MG63 (cell line): ENCODE data around the gene AMELX. TPM values are rescaled to one million over a fixed set of nuclear protein-coding genes. Genes with fewer than 3 reads are reported as not detected.

ENCODE experiments used
- DNase-seq: peaks from one replicate; pipeline ENCODE4 v3.0.0-alpha.2; 2020
- H3K27me3 ChIP-seq: fragments of 250-450 bp; sonication (Bioruptor Pico); 2 replicates; pipeline ENCODE4 v1.5.1; 2020; ENCODE audit warnings: mild to moderate bottlenecking, moderate library complexity
- H3K36me3 ChIP-seq: fragments of 250-450 bp; sonication (Bioruptor Pico); 2 replicates; pipeline ENCODE4 v1.5.1; 2020; ENCODE audit warnings: mild to moderate bottlenecking, moderate library complexity
- H3K4me3 ChIP-seq: fragments of 250-450 bp; sonication (Bioruptor Pico); 2 replicates; pipeline ENCODE4 v1.5.1; 2020; ENCODE audit warnings: mild to moderate bottlenecking, moderate library complexity
- H3K9me3 ChIP-seq: fragments of 250-450 bp; sonication (Bioruptor Pico); 2 replicates; pipeline ENCODE4 v1.5.1; 2020; ENCODE audit warnings: mild to moderate bottlenecking, moderate library complexity
- total RNA-seq: library from RNA; depleted of rRNA; stranded (reverse); fragments of >200 nt; shearing (Covaris generic); gene quantifications from 2 replicates; pipeline ENCODE4 v1.2.3, GENCODE V29; 2014; ENCODE audit warnings: low replicate concordance; rRNA removed

AMELX gene
- total RNA-seq, 1 experiment from 2014 or later: not detected

DNA sequence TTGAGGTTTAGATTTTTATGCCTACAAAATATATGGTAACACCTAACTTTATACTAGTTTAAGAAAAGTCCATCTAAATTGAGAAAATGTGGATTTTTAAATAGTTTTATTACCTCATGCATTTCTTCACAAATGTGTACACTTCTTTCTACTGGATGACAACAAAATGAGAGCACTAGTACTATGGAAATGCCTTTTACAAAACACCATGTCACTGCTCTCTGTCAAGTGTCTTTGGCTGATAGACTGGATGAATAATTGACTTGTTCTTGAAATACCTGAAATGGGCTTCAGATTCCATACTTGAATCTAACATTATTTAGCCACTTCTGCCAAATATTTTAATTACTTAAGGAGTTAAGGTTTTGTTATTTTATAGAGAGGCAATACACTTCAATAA is 49.5 kb downstream of the AMELX start:
- no peaks in the 10 kb centered on the region for H3K27me3 ChIP-seq
- no peaks in the 10 kb centered on the region for H3K36me3 ChIP-seq
- no peak for DNase-seq
- H3K4me3 ChIP-seq: no peak overlapping the region
- H3K9me3 ChIP-seq: no peaks in the 10 kb centered on the region

DNA sequence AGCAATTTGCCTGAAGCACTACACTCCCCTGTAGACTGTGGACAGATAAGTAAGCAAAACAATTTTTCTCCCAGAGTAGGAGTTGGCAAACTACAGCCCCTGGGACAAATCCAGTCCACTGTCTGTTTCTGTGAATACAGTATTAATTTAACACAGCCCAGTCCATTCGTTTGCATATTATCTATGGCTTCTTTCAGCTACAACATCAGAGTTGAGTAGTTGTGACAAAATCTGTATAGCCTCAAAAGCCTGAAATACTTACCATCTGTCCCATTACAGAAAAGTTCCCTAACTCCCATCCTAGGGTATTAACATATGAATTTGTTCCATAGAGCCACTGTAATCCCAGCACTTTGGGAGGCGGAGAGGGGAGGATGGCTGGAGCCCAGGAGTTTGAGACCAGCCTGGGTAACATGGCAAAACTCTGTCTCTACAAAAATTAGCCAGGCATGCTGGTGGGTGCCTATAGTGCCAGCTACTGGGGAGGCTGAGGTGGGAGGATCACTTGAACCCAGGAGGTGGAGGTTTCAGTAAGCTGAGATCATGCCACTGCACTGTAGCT is 53.0 kb downstream of the AMELX start:
- H3K9me3 ChIP-seq: no peaks in the 10 kb centered on the region
- DNase-seq: no peak

DNA sequence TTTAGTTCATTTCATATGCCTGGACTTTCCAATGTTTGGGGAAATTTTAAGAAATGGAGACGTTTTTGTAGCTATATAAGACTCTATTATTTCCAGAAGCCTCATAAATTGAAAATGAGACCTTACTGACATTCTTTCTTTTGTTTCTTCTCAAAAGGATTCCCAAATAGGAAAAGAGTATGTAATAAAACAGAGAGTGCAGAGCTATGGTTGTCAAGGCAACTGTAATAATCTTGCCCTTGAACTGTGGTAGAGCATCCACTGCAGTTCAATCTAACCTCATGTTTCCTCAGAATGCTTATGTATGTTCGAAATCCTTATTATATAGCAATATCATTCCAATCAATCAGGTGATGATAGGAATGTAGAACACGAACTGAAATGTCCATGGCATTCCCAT is 54.1 kb downstream of the AMELX start:
- no peaks in the 10 kb centered on the region for H3K36me3 ChIP-seq
- H3K9me3 ChIP-seq: no peaks in the 10 kb centered on the region
- no peak overlapping the region for H3K4me3 ChIP-seq
- no peaks in the 10 kb centered on the region for H3K27me3 ChIP-seq
- no peak for DNase-seq

More for the DNA sequence above, 53.0 kb downstream of the AMELX start:
- Histone ChIP-seq H3K36me3 (no peaks in the 10 kb centered on the region), H3K4me3 (no peak overlapping the region), H3K27me3 (no peaks in the 10 kb centered on the region)

DNA sequence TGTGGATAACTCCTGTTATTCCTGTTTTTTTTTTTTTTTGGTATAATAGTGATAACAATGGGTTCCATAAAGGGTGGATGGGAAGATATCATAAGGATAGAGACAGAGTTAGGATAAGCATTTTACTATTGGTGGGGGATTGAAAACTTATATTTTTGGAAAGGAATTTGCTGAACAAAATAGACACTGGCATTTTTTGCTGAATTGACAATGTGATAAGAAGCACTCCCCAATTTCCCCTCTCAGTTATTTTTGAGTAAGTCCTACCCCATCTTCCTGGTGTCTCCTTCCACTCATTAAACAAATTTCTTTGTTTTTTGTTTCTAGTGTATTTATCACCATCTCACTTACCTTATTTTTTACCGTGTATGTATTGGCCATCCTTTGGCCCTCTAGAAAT is 55.8 kb downstream of the AMELX start:
- Histone ChIP-seq H3K9me3 (no peaks in the 10 kb centered on the region), H3K4me3 (no peak overlapping the region), H3K36me3 (no peaks in the 10 kb centered on the region), H3K27me3 (no peaks in the 10 kb centered on the region)
- DNase-seq: no peak

DNA sequence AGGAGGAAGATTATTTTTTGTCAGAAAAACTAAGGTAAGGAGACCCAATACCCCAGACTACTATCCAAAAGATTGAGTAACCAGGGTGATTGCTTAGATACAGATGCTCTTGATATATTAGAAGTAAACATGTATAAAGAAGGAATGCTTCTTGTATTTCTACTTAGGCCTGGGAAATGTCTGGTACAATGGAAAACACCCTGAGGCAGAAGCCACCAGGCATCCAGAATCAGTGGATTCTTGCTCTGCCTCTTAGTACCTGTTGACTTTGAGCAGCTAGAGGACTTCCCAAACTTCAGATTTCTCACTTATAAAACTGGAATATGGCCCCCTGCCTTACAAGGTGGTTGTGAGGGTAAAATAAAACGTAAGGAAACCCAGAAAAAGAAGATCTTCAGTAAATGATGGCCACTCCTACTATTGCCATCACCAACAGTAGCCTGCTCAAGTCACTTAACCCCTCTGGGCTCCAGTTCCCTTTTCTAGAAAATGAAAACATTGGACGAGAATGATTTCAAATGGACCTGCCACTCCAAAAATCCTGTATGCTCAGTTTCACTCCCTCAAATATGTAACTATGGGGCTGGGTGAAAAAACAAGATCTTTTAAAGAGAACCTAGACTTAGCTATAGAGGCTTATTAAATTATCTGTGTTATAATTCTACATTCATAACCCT is 56.6 kb downstream of the AMELX start:
- no peak for DNase-seq
- Histone ChIP-seq H3K27me3 (no peaks in the 10 kb centered on the region), H3K36me3 (no peaks in the 10 kb centered on the region), H3K4me3 (no peak overlapping the region), H3K9me3 (no peaks in the 10 kb centered on the region)

Other genes starting within 250 kb of the AMELX start
- 112 and 116 TPM in 2 replicates for gene HCCS, start 182.1 kb upstream of the AMELX start, total RNA-seq